WTC11 (cell line): ENCODE measurements around the gene SNAPC1.

Source experiments
- ETV6 ChIP-seq: sonication (generic); formaldehyde crosslinking; IDR thresholded peaks from 2 replicates; pipeline ENCODE4 v1.8.1; 2022; ENCODE audit warnings: mild to moderate bottlenecking, missing genetic modification reagents
- USF1 ChIP-seq: sonication (generic); formaldehyde crosslinking; IDR thresholded peaks from 2 replicates; pipeline ENCODE4 v1.8.0; 2022; ENCODE audit warnings: mild to moderate bottlenecking, missing genetic modification reagents
- ZMAT4 ChIP-seq: fragments of 250-450 bp; sonication (Bioruptor Pico); IDR thresholded peaks from 2 replicates; pipeline ENCODE4 v1.9.0; 2021; ENCODE audit warnings: mild to moderate bottlenecking

- TF ChIP-seq ZMAT4 (CRISPR knock-in tag) (no peak), USF1 (no peak), ETV6 (CRISPR knock-in tag) (no peak)
These were observed 70.6 kb downstream of the SNAPC1 start for GRCh38 chr14:61832783-61833182.
